Endothelial cell of umbilical vein (primary cell): Measurements from ENCODE around the gene GTF3C1.

Experiments used
- CTCF ChIP-seq, 2 donors: IDR thresholded peaks; 1 replicate in 1 of 2; 2 replicates in 1 of 2; pipeline ENCODE4 v1.5.1; 2011; ENCODE audit warnings: low read length in 2 of 2, mild to moderate bottlenecking in 2 of 2, moderate library complexity in 2 of 2, control low read depth in 1 of 2, inconsistent platforms in 1 of 2, low read depth in 1 of 2; ENCODE audit not compliant: insufficient read depth in 1 of 2; ENCODE audit errors: extremely low read depth in 1 of 2
- EZH2 ChIP-seq: IDR thresholded peaks from 2 replicates; pipeline ENCODE4 v1.6.1; 2012; ENCODE audit warnings: borderline replicate concordance, low read depth, mild to moderate bottlenecking, moderate library complexity, low read length, inconsistent platforms; ENCODE audit not compliant: severe bottlenecking
- MYC ChIP-seq: IDR thresholded peaks from one replicate; pipeline ENCODE4 v1.6.1; 2011; ENCODE audit warnings: mild to moderate bottlenecking, low read depth, low read length
- POLR2A ChIP-seq: IDR thresholded peaks from 2 replicates; pipeline ENCODE4 v1.6.1; 2012; ENCODE audit warnings: low read depth, mild to moderate bottlenecking, control low read depth, low read length
- POLR2AphosphoS5 ChIP-seq: IDR thresholded peaks from 2 replicates; pipeline ENCODE4 v1.6.1; 2012; ENCODE audit warnings: low read depth, mild to moderate bottlenecking, control low read depth, low read length, moderate library complexity; ENCODE audit not compliant: insufficient read depth

- TF ChIP-seq CTCF (IDR thresholded peaks at IDR 0.05; ENCODE audit: extremely low read depth in 1 of 2, insufficient read depth in 1 of 2, low read depth in 1 of 2, low read length in 2 of 2) (no peak), POLR2AphosphoS5 (no peak), EZH2 (no peak), MYC (no peak), POLR2A (no peak)
Observed at GRCh38 chr16:27471661-27472060, 78.1 kb downstream of the GTF3C1 start.
